ENCODE results near the gene DNAH5.

Gene DNAH5

GRCh38 chr5:13708906-13709305, 235.6 kb downstream of the DNAH5 start:
- TF ChIP-seq RAD21 (IDR thresholded peaks at IDR 0.05; ENCODE audit: low read depth) (no peak), EP300 (IDR thresholded peaks at IDR 0.05; ENCODE audit: borderline replicate concordance) (no peak), ZBTB7A (IDR thresholded peaks at IDR 0.05; ENCODE audit: low read depth) (no peak), TCF12 (IDR thresholded peaks at IDR 0.05; ENCODE audit: low read depth) (no peak), EGR1 (IDR thresholded peaks at IDR 0.05) (no peak), CEBPB (IDR thresholded peaks at IDR 0.05) (no peak), TEAD4 (IDR thresholded peaks at IDR 0.05) (no peak), REST (IDR thresholded peaks at IDR 0.05; ENCODE audit: low read depth) (no peak)

DNA sequence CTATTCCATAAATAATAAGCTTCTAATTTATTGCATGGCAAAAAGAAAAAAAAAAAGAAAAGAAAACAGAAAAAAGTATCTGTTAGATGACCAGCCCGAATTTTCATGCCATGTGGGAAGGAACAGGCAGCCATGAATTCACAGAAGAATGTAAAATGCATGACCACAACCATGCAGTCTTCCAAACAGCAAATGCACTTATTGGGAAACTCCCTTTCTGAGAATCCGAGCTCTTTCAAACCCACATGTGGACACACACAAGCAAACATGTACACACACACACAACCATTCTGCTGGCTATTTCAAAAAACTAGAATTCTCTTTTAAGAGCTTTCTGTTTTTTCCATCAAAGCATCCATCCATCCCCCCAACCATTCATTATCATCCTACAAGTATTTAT, 236.1 kb downstream of the DNAH5 start:
- TF ChIP-seq FOXM1 (IDR thresholded peaks at IDR 0.05; ENCODE audit: borderline replicate concordance, low read depth) = no peak
- no peak for TF ChIP-seq CREB1 (IDR thresholded peaks at IDR 0.05; ENCODE audit: low read depth)
- TF ChIP-seq EP300 (IDR thresholded peaks at IDR 0.05; ENCODE audit: borderline replicate concordance) = no peak
- TF ChIP-seq NFIC (IDR thresholded peaks at IDR 0.05) = no peak
- TF ChIP-seq TCF12 (IDR thresholded peaks at IDR 0.05; ENCODE audit: low read depth) = no peak
- TF ChIP-seq TEAD4 (IDR thresholded peaks at IDR 0.05) = no peak
- TF ChIP-seq, protein P1, sequence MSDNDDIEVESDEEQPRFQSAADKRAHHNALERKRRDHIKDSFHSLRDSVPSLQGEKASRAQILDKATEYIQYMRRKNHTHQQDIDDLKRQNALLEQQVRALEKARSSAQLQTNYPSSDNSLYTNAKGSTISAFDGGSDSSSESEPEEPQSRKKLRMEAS (IDR thresholded peaks at IDR 0.05) = no peak
- TF ChIP-seq USF1 (IDR thresholded peaks at IDR 0.05) = no peak
- TF ChIP-seq ZBTB7A (IDR thresholded peaks at IDR 0.05; ENCODE audit: low read depth) = no peak
- no peak for TF ChIP-seq CEBPB (IDR thresholded peaks at IDR 0.05)
- TF ChIP-seq YY1 (IDR thresholded peaks at IDR 0.05; ENCODE audit: low read depth) = no peak

DNA sequence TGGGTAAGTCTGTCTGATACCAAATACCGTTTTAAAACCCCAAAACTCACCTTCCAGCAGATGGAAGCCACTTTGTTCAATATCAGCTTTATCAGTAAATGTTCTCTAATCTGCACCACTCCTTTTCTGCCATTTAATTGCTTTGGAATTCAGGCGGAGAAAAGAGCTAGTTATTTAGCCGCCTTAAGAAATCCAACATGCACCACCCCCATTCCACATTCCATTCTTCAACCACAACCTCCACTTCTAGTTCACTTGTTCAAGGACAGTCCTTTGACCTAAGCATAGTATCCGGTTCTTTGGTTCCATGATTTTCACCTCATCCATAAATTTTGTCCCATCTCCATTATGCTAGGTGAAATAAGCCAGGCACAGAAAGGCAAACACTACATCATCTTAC, 240.1 kb downstream of the DNAH5 start:
- TF ChIP-seq EGR1 (IDR thresholded peaks at IDR 0.05) (no peak), CREB1 (IDR thresholded peaks at IDR 0.05; ENCODE audit: low read depth) (no peak), ZBTB7A (IDR thresholded peaks at IDR 0.05; ENCODE audit: low read depth) (no peak), USF1 (IDR thresholded peaks at IDR 0.05) (no peak), EP300 (IDR thresholded peaks at IDR 0.05; ENCODE audit: borderline replicate concordance) (no peak), NFIC (IDR thresholded peaks at IDR 0.05) (no peak), TCF12 (IDR thresholded peaks at IDR 0.05; ENCODE audit: low read depth) (no peak), FOXM1 (IDR thresholded peaks at IDR 0.05; ENCODE audit: borderline replicate concordance, low read depth) (no peak), RAD21 (IDR thresholded peaks at IDR 0.05; ENCODE audit: low read depth) (no peak), CEBPB (IDR thresholded peaks at IDR 0.05) (no peak)

DNA sequence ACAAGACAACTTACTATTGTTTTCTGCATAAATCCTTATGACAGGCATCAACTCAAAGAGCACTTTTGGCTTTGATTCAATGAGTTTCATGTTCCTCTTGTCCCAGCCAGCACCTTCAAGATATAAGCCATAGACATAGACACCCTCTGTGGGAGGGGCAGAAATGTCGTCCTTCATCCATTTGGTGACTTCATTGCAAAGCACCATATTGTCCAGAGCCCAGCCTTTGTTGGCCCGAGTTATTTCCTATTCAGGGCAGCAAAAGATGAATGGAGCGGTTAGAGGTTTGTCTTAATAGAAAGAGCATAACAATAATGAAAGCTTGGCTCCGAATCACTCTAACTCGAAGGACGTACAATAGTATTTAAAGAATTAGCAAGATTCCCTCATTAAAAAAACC, 243.9 kb downstream of the DNAH5 start:
- TF ChIP-seq FOXM1 (IDR thresholded peaks at IDR 0.05; ENCODE audit: borderline replicate concordance, low read depth) (no peak), NFIC (IDR thresholded peaks at IDR 0.05) (no peak), EP300 (IDR thresholded peaks at IDR 0.05; ENCODE audit: borderline replicate concordance) (no peak)

DNA sequence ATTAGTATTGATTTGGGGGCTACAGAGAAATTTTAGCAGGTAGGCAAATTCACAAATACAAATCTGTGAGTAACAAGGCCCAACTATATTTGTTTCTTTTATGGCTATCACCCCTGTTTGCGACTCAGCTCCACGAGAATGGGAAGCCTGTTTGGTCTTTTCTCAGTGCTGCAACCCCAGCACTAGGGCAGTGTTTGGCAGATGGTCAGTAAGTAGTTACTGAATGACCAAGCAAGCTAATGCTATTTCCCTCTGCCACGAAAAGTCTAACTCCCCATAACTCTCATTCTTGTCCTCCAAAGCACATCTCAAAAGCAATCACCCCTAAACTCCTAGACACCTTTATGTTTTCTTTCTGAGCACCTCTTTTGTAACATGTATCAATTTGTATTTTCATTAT, 245.6 kb downstream of the DNAH5 start:
- TF ChIP-seq RAD21 (IDR thresholded peaks at IDR 0.05; ENCODE audit: low read depth) (no peak), FOXM1 (IDR thresholded peaks at IDR 0.05; ENCODE audit: borderline replicate concordance, low read depth) (no peak), REST (IDR thresholded peaks at IDR 0.05; ENCODE audit: low read depth) (no peak), EGR1 (IDR thresholded peaks at IDR 0.05) (no peak), CREB1 (IDR thresholded peaks at IDR 0.05; ENCODE audit: low read depth) (no peak), EP300 (IDR thresholded peaks at IDR 0.05; ENCODE audit: borderline replicate concordance) (no peak), USF1 (IDR thresholded peaks at IDR 0.05) (no peak), CEBPB (IDR thresholded peaks at IDR 0.05) (no peak), TCF12 (IDR thresholded peaks at IDR 0.05; ENCODE audit: low read depth) (no peak), TAF1 (IDR thresholded peaks at IDR 0.05; ENCODE audit: low read depth) (no peak), NFIC (IDR thresholded peaks at IDR 0.05) (no peak), TEAD4 (IDR thresholded peaks at IDR 0.05) (no peak), YY1 (IDR thresholded peaks at IDR 0.05; ENCODE audit: low read depth) (no peak), ZBTB7A (IDR thresholded peaks at IDR 0.05; ENCODE audit: low read depth) (no peak)
- TF ChIP-seq, protein P1 (IDR thresholded peaks at IDR 0.05) = no peak

Data from Ishikawa (cell line).